K562 (cell line): Measurements from ENCODE around the gene AKAP12. TPM values are rescaled to one million over a fixed set of nuclear protein-coding genes. Genes with fewer than 3 reads are reported as not detected.
A peak's percentile ranks its signal among the peaks of the same experiment; 100 is the strongest.

Experiments
- BRCA1 ChIP-seq, 2 experiments: fragments of 450-650 bp in 1 of 2; sonication (generic) in 1 of 2; formaldehyde crosslinking in 1 of 2; IDR thresholded peaks; 2 replicates each; pipeline versions ENCODE4 v1.5.0 to v1.6.1; 2017 to 2020; ENCODE audit warnings: mild to moderate bottlenecking in 1 of 2, missing genetic modification reagents in 1 of 2
- CAMTA2 ChIP-seq: fragments of 250-450 bp; sonication (Bioruptor Pico); conservative IDR thresholded peaks from 2 replicates; pipeline ENCODE4 v1.5.1; 2022
- CBFA2T3 ChIP-seq: fragments of 450-650 bp; IDR thresholded peaks from 2 replicates; pipeline ENCODE4 v1.6.1; 2017
- CBX3 ChIP-seq, 2 experiments: IDR thresholded peaks; 1 replicate in 1 of 2; 2 replicates in 1 of 2; pipeline ENCODE4 v1.6.1; 2012; ENCODE audit warnings: inconsistent platforms in 2 of 2, low read length in 2 of 2, borderline replicate concordance in 1 of 2, control low read depth in 1 of 2
- GABPB2 ChIP-seq: fragments of 250-450 bp; sonication (Bioruptor Pico); conservative IDR thresholded peaks from 2 replicates; pipeline ENCODE4 v1.5.1; 2021; ENCODE audit warnings: mild to moderate bottlenecking
- MAZ ChIP-seq, 2 experiments: fragments of 450-650 bp in 1 of 2; sonication (generic) in 1 of 2; formaldehyde crosslinking; IDR thresholded peaks in 1 of 2; conservative IDR thresholded peaks in 1 of 2; 2 replicates each; pipeline versions ENCODE4 v1.4.0 to v1.5.0; 2020; ENCODE audit warnings: mild to moderate bottlenecking in 1 of 2, missing genetic modification reagents in 1 of 2
- MTA2 ChIP-seq: fragments of 450-650 bp; IDR thresholded peaks from 2 replicates; pipeline ENCODE4 v1.6.1; 2016; ENCODE audit warnings: low read depth
- NCOA4 ChIP-seq: fragments of 450-650 bp; IDR thresholded peaks from 2 replicates; pipeline ENCODE4 v1.6.1; 2018; ENCODE audit warnings: mild to moderate bottlenecking; ENCODE audit not compliant: partially characterized antibody
- SMAD4 ChIP-seq: fragments of 250-450 bp; sonication (Bioruptor Pico); conservative IDR thresholded peaks from 2 replicates; pipeline ENCODE4 v1.8.0; 2021; ENCODE audit warnings: inconsistent platforms, mild to moderate bottlenecking, moderate library complexity
- SMC3 ChIP-seq: conservative IDR thresholded peaks from 2 replicates; pipeline ENCODE4 v1.6.1; 2011; ENCODE audit warnings: low read depth, low read length, improper control_type of control experiment; ENCODE audit not compliant: insufficient read depth
- TAL1 ChIP-seq: fragments of 450-650 bp; IDR thresholded peaks from 2 replicates; pipeline ENCODE4 v1.6.1; 2016; ENCODE audit warnings: mild to moderate bottlenecking
- polyA plus RNA-seq, 8 experiments: library from polyadenylated mRNA; depleted of rRNA in 4 of 8; stranded (reverse) in 5 of 8; unstranded in 3 of 8; fragments of >200 nt; fragmentation: Nextera tagmentation in 2 of 8; fragmentation: Illumina TruSeq in 1 of 8; extraction: Ambion mirVana in 2 of 8; extraction: Trizol in 1 of 8; gene quantifications; 2 replicates each; pipeline versions ENCODE4 v1.2.1 to v1.2.3, GENCODE V29; 2011 to 2014; ENCODE audit warnings: inconsistent platforms in 1 of 8, missing spikeins in 1 of 8
- total RNA-seq, 7 experiments: library from RNA; depleted of rRNA in 6 of 7; stranded (reverse); fragments of >200 nt in 6 of 7; fragmentation: Illumina TruSeq in 2 of 7; extraction: Trizol in 2 of 7; gene quantifications; 2 replicates each; pipeline versions ENCODE4 v1.2.1 to v1.2.3, GENCODE V29; 2011 to 2021; ENCODE audit warnings: low replicate concordance in 1 of 7
- TF ChIP-seq, protein P1 (sequence below), 2 experiments: IDR thresholded peaks; 2 replicates each; pipeline ENCODE4 v1.6.1; 2012; ENCODE audit warnings: improper control_type of control experiment in 2 of 2, low read depth in 2 of 2, low read length in 2 of 2, borderline replicate concordance in 1 of 2
- TF ChIP-seq, protein P2 (sequence below), 2 experiments: fragments of 450-650 bp in 1 of 2; sonication (generic) in 1 of 2; formaldehyde crosslinking in 1 of 2; IDR thresholded peaks in 1 of 2; conservative IDR thresholded peaks in 1 of 2; 2 replicates each; pipeline versions ENCODE4 v1.6.1 to v1.8.1; 2016 to 2023; ENCODE audit warnings: mild to moderate bottlenecking in 2 of 2, moderate library complexity in 2 of 2, inconsistent platforms in 1 of 2, missing genetic modification reagents in 1 of 2
- TF ChIP-seq, protein P3 (sequence below): sonication (generic); formaldehyde crosslinking; IDR thresholded peaks from 2 replicates; pipeline ENCODE4 v1.8.1; 2023; ENCODE audit warnings: mild to moderate bottlenecking, missing genetic modification reagents
- TF ChIP-seq, protein P4 (sequence below): sonication (generic); formaldehyde crosslinking; IDR thresholded peaks from 2 replicates; pipeline ENCODE4 v1.8.0; 2022; ENCODE audit warnings: missing genetic modification reagents, mild to moderate bottlenecking, moderate library complexity, borderline replicate concordance
- TF ChIP-seq, protein P5 (sequence below), 3 experiments: fragments of 200-800 bp in 1 of 3; sonication (Bioruptor generic) in 1 of 3; sonication (generic) in 1 of 3; formaldehyde crosslinking in 1 of 3; IDR thresholded peaks; 2 replicates each; pipeline versions ENCODE4 v1.6.1 to v1.8.0; 2016 to 2022; ENCODE audit warnings: mild to moderate bottlenecking in 2 of 3, missing compliant biosample characterization in 2 of 3, missing genetic modification characterization in 2 of 3, missing genetic modification reagents in 1 of 3

The AKAP12 gene
- total and polyA plus RNA-seq, 9 of the 15 experiments (the other 6 are each of a cell fraction or from before 2014, with no cell fraction given) = 0.08 to 2.0 (median 0.62) TPM

DNA sequence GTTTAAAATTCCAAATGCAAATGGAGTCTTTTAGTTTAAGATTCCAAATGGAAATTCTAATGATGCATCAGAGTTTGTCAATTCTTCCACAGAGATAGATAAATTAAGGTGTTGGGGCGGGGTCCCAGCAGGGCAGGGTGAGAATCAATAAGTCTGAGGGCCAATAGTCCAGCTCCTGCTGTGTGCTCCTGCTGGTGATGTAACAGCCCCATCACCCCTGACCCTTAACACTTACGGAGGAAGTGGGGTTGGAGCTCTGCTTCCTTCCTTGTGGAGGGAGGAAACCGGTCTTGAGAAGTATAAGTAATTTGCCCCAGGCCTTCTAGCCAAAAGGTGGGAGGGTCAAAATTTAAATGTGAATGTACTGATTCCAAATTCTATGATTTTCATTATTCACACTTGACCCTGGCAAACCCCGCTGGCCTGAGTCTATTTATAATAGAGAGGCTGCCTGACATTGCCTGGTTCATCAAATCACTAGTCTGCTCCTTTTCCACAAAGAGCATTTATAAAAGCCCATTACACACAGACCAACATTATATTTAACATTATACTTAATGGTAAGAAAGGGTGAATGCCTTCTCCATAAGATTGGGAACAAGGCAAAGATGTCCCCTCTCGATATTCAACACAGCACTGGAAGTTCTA, 134.4 kb downstream of the AKAP12 start (continued):
- TF ChIP-seq, protein P1, sequence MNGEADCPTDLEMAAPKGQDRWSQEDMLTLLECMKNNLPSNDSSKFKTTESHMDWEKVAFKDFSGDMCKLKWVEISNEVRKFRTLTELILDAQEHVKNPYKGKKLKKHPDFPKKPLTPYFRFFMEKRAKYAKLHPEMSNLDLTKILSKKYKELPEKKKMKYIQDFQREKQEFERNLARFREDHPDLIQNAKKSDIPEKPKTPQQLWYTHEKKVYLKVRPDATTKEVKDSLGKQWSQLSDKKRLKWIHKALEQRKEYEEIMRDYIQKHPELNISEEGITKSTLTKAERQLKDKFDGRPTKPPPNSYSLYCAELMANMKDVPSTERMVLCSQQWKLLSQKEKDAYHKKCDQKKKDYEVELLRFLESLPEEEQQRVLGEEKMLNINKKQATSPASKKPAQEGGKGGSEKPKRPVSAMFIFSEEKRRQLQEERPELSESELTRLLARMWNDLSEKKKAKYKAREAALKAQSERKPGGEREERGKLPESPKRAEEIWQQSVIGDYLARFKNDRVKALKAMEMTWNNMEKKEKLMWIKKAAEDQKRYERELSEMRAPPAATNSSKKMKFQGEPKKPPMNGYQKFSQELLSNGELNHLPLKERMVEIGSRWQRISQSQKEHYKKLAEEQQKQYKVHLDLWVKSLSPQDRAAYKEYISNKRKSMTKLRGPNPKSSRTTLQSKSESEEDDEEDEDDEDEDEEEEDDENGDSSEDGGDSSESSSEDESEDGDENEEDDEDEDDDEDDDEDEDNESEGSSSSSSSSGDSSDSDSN (IDR thresholded peaks at IDR 0.05; ENCODE audit: borderline replicate concordance in 1 of 2, low read depth in 2 of 2, low read length in 2 of 2) = 0 out of 4 replicates have a peak, but pooled peaks of 1 of the 2 experiments have one; percentile 42
- no peak for TF ChIP-seq CBFA2T3
- no peak for TF ChIP-seq CAMTA2 (CRISPR knock-in tag)
- TF ChIP-seq TAL1 = no peak
- peak; percentile 48; the same call in 1 of the 2 replicates for TF ChIP-seq SMAD4 (CRISPR knock-in tag)
- 0 out of 3 replicates have a peak, but pooled peaks of 1 of the 2 experiments have one; percentile 6 for TF ChIP-seq CBX3 (IDR thresholded peaks at IDR 0.05; ENCODE audit: borderline replicate concordance in 1 of 2, low read length in 2 of 2)
- TF ChIP-seq, protein P2, sequence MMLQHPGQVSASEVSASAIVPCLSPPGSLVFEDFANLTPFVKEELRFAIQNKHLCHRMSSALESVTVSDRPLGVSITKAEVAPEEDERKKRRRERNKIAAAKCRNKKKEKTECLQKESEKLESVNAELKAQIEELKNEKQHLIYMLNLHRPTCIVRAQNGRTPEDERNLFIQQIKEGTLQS (IDR thresholded peaks at IDR 0.05) = peak; percentile 90
- TF ChIP-seq, protein P2 (CRISPR knock-in tag; conservative IDR thresholded peaks at IDR 0.05) = no peak
- no peak for TF ChIP-seq BRCA1 (IDR thresholded peaks at IDR 0.05)
- TF ChIP-seq BRCA1 (CRISPR knock-in tag; IDR thresholded peaks at IDR 0.05) = no peak
- TF ChIP-seq, protein P3, sequence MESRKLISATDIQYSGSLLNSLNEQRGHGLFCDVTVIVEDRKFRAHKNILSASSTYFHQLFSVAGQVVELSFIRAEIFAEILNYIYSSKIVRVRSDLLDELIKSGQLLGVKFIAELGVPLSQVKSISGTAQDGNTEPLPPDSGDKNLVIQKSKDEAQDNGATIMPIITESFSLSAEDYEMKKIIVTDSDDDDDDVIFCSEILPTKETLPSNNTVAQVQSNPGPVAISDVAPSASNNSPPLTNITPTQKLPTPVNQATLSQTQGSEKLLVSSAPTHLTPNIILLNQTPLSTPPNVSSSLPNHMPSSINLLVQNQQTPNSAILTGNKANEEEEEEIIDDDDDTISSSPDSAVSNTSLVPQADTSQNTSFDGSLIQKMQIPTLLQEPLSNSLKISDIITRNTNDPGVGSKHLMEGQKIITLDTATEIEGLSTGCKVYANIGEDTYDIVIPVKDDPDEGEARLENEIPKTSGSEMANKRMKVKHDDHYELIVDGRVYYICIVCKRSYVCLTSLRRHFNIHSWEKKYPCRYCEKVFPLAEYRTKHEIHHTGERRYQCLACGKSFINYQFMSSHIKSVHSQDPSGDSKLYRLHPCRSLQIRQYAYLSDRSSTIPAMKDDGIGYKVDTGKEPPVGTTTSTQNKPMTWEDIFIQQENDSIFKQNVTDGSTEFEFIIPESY (CRISPR knock-in tag) = no peak
- TF ChIP-seq, protein P4, sequence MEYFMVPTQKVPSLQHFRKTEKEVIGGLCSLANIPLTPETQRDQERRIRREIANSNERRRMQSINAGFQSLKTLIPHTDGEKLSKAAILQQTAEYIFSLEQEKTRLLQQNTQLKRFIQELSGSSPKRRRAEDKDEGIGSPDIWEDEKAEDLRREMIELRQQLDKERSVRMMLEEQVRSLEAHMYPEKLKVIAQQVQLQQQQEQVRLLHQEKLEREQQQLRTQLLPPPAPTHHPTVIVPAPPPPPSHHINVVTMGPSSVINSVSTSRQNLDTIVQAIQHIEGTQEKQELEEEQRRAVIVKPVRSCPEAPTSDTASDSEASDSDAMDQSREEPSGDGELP = no peak
- 0 out of 4 replicates have a peak, but pooled peaks have one; percentile 19 to 34 for TF ChIP-seq MAZ (CRISPR knock-in tag; conservative IDR thresholded peaks at IDR 0.05 in 1 of 2, IDR thresholded peaks at IDR 0.05 in 1 of 2)
- no peak for TF ChIP-seq SMC3
- TF ChIP-seq, protein P5, sequence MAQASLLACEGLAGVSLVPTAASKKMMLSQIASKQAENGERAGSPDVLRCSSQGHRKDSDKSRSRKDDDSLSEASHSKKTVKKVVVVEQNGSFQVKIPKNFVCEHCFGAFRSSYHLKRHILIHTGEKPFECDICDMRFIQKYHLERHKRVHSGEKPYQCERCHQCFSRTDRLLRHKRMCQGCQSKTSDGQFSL (CRISPR knock-in tag; IDR thresholded peaks at IDR 0.05) = no peak
- TF ChIP-seq, protein P5 (tag; IDR thresholded peaks at IDR 0.05) = no peak
- TF ChIP-seq MTA2 = no peak
- TF ChIP-seq NCOA4 = no peak
- TF ChIP-seq GABPB2 (CRISPR knock-in tag) = no peak
